ENCODE results near the gene DGCR2.

GRCh38 chr22:19063581-19064353, 58.4 kb downstream of the DGCR2 start:
- TF ChIP-seq POLR2AphosphoS5 (IDR thresholded peaks at IDR 0.05; ENCODE audit: low read depth) (no peak), CTCF (conservative IDR thresholded peaks at IDR 0.05; ENCODE audit: low read depth in 2 of 2) (no peak), JUNB (IDR thresholded peaks at IDR 0.05; ENCODE audit: unreplicated experiment) (no peak), EZH2 (IDR thresholded peaks at IDR 0.05; ENCODE audit: low read depth, unreplicated experiment) (no peak), ZNF114 (CRISPR knock-in tag; IDR thresholded peaks at IDR 0.05) (no peak), REST (IDR thresholded peaks at IDR 0.05; ENCODE audit: unreplicated experiment) (no peak), CREB1 (CRISPR knock-in tag; IDR thresholded peaks at IDR 0.05; ENCODE audit: low read depth) (no peak), EZH2phosphoT487 (IDR thresholded peaks at IDR 0.05; ENCODE audit: unreplicated experiment) (no peak), ETS1 (IDR thresholded peaks at IDR 0.05) (no peak), STAT1 (IDR thresholded peaks at IDR 0.05; ENCODE audit: unreplicated experiment) (no peak), ZNF331 (CRISPR knock-in tag; IDR thresholded peaks at IDR 0.05; ENCODE audit: low read depth) (no peak)

All from GM23338 (cell line).